ENCODE measurements around the gene CLASP1.
"Not testable (repeated sequence)": the region's sequence is repeated elsewhere in the genome, so short reads cannot be mapped to it uniquely, and the experiment has no call there.

CLASP1 gene

DNA sequence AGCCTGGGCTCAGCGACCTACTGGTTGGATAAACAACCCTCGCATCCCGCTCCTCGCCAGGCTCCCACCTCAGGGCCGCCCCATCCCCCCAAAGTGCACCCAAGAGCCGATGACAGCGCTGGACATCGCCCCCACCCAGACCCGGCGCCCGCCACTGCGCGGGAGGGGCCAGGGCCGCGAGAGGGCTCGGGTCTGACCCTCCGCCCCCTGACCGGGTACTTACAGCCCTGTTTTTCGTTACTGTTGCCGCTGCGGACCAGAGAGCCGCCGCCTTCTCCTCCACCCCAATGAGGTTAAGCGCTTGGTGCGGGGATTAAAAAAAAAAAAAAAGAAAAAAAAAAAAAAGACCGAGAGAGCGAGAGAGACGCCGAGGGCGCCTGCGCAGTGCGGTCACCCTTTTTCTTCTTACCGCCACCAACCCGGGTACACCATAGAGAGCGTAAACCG lies at the start of gene CLASP1:
CLASP1 (minus strand) TSS at position 314 of the 447 bp plus-strand sequence. CDS start 43,567 bp downstream, outside the sequence.
- DNase-seq: peak in 1 of 2 experiments; percentile 37

DNA sequence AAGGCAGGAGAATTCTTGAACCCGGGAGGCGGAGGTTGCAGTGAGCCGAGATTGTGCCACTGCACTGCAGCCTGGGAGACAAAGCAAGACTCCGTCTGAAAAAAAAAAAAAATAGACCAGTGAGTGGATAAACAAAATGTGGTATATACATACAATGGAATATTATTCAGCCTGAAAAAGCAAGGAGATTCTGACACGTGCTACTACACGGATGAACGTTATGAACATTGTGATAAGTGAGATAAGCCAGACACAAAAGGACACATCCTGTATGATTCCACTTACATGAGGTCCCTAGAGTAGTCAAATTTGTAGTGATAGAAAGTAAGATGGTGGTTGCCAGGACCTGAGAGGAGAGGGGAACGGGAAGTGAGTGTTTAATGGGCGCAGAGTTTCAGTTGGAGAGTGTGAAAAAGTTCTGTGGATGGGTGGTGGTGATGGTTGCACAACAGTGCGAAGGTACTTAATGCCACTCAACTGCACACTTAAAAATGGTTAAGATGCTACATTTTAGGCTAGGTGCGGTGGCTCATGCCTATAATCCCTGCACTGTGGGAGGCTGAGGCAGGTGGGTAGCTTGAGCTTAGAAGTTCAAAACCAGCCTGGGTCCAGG lies 49.2 kb upstream of the CLASP1 start:
- no peak for DNase-seq

DNA sequence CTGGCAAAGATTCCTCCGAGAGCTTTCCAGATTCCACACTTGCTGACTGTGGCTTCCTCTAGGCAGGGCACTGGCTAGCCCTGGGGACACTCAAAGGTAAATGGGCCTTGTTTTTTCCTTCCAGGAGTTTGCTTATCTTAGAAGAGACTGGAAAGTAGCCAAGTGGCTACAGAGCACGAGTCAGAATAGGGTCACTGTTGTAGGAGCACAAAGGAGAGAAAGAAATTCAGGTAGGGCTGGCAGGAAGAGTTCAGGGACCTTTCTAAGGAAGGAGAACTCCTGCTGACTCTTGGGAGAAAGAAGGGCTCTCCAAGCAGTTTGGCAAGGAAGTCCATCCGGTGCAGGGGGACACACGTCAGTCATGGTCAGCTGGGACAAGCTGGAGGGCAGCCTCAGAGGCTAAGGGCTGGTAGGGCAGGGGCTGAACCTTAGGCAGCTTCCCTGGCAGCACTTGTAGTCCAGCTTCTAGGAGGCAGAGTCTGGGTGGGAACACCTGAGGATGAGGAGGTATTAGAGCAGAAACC lies 47.9 kb upstream of the CLASP1 start:
- DNase-seq: no peak

DNA sequence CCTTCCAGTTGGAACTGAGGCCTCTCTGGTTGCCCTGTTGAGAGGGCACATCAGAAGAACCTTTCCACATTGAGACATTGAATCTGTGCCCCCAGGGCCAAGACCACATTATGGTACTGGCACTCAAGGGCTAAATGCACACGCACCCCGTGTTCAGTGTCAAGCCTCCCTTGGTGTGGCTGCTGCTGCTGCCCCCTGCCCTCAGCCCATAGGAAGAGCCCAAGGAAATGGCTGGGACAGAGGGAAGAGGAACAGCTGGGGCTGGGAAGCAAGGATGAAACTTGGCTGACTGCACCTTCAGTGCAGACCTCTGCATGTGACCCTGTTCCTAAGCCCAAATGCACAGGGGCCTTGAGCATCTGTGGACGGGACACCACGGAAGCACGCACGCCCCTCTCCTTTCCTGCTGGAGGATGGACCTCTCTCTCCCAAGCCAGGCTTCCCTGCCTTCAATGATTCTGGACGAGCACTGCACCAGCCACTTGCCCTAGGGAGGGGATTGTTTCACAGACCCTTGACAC lies 47.2 kb upstream of the CLASP1 start:
- no peak for DNase-seq

DNA sequence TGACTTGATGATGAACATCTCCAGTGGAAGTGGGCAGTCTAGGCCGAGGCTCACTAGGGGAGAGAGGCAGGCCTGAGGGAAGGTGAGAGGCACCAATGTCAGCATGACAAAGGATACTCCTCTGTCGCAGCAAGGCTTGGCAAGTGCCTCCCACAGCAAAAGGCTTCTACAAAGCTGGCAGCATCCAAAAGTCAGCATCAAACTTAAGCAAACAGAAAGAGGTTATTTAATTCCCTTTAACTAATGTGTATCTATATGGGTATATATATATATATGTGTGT lies 45.8 kb upstream of the CLASP1 start:
- no peak for DNase-seq

DNA sequence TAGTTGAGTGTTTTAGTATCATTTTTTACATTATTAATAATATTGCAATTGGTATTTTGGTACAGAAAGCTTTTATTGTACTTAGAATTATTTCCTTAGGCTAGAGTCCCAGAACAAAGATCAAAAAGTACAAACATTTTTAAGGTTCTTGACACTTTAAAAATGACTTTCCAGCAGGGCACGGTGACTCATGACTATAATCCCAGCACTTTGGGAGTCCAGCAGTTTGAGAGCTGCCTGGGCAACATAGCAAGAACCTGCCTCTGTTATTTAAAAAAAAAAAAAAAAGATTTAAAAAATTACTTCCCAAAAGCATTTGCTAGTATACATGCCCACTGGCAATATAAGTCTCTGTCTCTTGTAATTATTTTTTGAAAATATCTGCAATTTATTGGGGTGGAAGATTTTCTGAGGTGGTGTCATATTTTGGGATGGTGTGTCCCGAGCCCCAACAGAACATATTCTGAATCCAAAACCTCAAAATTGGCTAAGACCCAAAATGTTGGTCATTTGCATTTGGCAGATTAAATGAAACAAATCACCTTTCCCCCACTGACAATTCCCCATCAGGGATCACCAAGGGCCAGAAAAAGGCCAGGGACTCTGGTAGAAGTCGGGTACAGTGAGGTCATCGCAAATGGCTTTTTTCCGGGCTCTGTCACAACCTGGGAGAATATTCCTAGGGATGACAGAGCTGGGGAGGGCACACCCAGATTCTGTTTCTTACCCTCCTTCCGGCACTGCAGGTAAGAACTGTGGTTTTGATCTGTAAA lies 45.3 kb upstream of the CLASP1 start:
- no peak for DNase-seq

DNA sequence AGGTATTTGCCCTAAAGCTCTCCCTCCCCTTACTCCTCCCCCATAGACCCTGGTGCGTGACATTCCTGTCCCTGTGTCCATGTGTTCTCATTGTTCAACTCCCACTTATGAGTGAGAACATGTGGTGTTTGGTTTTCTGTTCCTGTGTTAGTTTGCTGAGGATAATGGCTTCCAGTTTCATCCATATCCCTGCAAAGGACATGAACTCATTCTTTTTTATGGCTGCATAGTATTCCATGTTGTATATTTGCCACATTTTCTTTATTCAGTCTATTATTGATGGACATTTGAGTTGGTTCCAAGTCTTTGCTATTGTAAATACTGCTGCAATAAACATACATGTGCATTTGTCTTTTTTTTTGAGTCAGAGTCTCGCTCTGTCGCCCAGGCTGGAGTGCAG lies 41.3 kb upstream of the CLASP1 start:
- not testable (repeated sequence) for DNase-seq

DNA sequence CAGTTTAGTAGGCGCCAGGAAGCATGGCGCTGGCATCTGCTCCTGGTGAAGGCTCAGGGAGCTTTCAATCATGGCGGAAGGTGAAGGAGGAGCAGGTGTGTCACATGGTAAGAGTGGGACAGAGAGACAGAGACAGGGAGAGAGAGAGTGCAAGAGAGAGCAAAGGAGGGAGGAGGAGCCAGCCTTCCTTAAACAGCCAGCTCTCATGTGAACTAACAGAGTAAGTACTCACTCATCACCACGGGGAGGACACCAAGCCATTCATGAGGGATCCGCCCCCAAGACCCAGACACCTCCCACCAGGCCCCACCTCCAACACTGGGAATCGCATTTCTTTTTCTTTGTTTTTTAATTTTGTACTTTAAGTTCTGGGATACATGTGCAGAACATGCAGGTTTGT lies 40.8 kb upstream of the CLASP1 start:
- no peak for DNase-seq

DNA sequence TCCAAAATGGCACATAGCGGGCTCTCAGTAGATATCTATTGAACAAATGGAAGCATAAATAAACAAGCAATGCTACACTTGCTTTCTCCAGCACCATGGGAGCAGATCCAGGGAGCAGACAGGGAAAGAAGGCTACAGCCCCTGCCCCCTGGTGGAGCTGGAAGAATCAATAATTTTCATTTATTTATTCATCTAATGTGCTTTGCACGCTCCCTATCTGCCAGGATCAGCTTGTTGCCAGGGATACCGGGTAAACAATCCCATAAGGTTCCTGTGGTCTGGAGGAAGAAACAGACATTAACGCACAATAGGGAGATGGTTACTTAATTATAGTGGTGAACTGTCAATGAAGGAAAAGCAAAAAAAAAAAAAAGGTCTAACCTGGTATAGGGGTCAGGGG lies 40.1 kb upstream of the CLASP1 start:
- DNase-seq: peak; percentile 18 to 27

DNA sequence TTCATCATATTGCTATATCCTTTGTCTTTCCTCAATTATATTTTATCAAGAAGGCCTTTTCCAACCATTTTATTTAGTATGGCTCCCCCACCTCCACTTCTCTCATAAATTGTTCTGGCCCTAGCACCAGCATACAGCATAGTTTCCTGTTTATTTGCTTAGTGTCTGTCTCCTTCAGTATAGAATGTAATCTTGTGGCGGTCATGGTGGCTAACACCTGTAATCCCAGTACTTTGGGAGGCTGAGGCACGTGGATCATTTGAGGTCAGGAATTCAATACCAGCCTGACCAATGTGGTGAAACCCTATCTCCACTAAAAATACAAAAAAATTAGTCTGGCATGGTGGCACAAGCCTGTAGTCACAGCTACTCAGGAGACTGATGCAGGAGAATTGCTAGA lies 39.6 kb upstream of the CLASP1 start:
- DNase-seq: no peak

DNA sequence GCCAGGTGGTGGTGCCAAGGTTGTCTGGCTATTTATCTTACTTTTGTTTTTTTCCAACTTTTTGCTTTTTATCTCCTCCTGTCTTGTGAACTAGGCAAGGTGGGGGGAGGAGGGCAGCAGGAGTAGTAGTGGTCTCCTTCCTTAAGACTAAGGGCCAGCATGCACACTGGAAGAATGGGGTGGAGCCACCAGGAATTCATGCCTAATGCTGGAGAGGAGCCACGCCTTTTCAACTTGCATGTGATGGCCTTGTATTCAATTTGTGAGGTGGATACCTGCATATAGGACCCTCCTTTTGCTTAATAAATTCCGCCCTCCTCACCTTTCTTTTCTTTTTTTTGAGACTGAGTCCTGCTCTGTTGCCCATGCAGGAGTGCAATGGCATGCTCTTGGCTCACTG lies 37.6 kb upstream of the CLASP1 start:
- DNase-seq: no peak

DNA sequence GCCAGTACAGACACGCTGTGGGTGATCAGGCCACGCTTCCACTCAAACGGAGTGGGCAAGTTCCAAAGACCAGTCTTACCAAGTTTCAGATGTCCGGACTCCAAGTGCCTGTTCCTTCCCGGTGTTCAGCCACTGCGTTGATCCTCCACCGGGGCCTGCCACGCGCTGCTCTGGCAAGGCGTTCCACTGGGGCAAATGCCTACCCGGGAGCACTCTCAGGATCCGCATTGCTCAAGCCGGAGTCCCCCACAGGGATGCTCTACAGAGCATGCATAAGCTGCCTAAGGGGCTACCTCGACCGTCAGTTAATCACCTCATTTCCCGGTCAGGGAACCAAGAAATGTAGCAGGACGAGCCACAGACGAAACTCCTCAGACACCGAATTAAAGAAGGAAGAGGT lies 37.0 kb upstream of the CLASP1 start:
- no peak for DNase-seq

DNA sequence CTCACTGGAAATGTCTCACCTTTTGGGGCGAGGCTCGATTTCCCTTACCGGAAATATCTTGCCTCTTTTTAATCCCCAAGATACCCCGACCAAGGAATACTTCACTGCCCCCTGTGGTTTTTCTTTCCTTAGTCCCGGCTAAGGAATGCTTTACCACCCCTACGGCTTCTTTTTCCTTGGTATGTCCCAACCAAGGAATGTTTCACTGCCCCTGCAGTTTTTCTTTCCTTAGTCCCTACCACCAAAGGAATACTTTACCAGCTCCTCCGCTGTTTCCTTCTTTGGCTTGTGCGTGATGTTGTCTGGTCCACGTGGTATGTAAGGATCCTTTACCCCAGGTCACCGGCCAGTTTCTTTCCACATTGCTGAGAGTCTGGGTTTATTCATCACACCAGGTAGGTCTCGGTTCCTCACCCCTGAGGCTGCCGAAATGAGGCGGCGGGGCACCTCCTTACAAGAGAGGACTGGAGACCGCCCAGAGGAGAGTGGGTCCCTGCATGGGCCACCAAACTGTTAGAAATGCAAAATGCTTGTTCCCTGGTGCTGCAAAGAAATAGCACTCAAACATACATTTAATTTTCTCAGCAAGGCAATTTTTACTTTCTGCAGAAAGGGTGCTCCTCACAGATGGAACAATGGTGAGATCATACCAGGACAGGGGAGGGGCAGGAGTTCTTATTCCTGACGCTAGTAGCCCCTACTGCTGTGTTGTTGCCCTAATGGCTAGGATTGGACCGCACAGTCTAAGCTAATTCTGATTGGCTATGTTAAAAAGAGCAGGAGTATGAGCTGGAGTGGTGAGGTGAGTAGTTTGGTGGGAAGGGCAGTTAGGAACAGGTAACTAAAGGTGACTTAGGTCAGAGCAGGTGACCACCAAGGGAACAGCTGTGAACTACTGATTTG lies 33.4 kb upstream of the CLASP1 start:
- no peak for DNase-seq

DNA sequence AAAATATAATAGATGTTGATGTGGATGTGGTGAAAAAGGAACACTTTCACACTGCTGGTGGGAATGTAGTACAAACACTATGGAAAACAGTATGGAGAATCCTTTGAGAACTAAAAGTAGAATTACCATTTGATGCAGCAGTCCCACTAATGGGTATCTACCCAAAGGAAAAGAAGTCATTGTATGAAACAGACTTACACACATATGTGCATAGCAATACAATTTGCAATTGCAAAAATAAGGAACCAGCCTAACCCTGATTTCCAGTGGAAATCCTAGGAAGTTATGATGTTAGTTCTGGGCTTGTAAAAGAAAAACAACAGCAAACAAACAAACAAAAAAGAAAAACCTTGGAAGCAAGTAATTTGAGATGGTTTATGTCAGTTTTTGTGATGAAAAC lies 28.6 kb upstream of the CLASP1 start:
- no peak for DNase-seq

DNA sequence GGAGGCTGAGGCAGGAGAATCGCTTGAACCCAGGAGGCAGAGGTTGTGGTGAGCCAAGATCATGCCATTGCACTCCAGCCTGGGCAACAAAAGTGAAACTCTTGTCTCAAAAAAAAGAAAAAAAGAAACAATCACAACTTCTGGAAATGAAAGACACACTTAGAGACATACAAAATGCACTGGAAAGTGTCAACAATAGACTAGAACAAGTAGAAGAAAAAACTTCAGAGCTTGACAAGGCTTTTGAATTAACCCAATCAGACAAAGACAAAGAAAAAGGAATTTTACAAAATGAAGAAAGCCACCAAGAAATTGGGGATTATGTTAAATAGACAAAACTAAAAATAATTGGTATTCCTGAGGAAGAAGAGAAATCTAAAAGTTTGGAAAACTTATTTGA lies 22.4 kb upstream of the CLASP1 start:
- DNase-seq: not testable (repeated sequence)

DNA sequence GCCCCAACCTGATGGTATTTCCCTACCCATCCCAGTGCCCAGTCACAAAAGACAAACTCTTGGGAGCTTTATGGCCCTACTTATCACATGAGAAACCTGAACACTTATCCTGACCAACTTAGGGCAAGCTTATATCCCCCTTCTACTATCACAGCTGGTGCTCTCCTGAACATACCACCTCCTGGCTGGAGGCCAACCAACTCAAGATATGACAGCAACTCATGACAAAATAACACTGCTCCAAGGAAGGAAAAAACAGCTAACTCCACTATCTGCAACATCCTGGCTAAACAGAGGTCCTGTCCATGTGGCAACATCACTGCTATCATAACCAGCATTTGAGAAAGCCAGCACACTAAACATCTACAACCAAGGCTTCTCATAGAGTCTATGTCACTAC lies 20.9 kb upstream of the CLASP1 start:
- no peak for DNase-seq

DNA sequence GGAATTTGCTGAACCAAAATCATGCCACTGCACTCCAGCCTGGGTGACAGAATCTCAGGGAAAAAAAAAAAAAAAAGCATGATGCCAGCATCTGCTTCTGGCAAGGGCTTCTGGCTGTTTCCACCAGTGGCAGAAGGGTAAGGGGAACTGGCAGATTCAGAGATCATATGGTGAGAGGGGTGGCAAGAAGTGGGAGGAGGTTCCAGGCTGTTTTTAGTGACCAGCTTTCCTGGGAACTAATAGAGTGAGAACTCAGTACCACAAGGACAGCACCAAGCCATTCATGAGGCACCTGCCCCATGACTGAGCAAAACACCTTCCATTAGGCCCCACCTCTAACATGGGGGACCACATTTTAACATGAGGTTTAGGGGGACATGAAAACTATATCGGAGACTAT lies 18.4 kb upstream of the CLASP1 start:
- DNase-seq: no peak

DNA sequence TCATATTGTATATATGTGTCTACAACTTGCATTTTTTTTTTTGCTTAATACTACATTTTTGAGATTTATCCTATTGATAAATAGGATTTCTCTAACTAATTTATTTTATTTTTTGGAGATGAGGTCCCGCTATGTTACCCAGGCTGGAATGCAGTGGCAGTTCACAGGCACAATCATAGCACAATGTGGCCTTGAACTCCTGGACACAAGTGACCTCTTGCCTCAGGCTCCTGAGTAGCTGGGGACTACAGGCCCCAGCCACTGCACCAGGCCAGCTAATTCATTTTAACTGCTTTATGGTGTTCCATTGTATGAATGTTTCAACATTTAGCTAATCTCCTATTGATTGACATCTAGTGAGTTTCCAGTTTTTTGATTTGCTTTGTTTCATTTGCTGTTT lies 16.8 kb upstream of the CLASP1 start:
- DNase-seq: no peak

DNA sequence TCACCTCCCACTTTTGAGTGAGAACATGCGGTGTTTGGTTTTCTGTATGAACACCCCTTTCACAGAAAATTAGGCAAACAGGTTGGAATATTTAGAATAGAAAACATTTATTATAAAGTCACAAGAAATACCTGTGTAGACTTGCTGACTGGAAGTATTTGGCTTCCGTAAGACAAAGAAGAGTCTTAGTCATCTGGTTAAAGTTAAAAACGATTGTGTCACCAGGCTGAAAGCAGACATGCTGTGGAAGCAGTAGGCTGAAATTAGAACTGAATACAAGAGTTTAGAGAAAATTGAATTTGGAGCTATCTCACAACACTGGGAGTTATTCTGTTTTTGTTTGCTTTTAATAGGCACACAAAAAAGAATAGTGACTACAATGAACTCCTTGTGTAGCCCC lies 16.2 kb upstream of the CLASP1 start:
- DNase-seq: no peak

DNA sequence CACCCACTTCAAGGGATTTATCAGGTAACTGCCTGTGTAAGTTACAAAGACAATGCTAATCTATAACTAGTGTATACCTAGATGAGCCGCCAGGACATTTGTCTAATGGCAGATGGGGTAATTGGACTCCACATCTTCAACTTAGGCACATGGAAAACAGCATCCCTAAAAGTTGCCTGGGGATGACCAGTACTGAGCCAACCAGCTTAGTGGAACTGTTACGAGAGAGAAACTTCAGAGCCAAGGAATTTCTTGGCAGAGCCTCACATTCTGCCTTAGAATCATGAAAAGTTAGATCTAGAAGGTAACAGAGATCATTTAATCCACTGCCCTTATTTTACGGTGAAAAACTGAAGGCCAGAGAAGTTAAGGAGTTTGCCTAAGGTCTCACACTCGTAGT lies 15.5 kb upstream of the CLASP1 start:
- DNase-seq: no peak

DNA sequence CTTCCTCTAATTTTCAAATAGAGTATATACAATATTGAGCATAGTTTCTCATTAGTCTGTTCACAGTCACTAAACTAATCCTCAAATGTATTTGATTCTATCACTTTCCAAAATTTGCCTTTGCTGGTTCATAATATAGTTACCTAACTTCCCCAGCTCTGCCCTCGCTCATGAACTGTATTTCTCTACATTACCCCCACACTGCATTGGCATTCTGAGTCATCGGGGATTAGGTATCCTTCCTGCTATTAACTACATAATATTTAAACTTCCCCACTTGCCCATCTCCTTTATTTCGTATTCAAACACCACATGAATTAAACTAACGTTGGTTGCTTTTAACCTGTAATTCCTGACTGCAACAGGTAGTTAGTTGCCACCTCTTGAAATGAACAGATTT lies 14.8 kb upstream of the CLASP1 start:
- no peak for DNase-seq

DNA sequence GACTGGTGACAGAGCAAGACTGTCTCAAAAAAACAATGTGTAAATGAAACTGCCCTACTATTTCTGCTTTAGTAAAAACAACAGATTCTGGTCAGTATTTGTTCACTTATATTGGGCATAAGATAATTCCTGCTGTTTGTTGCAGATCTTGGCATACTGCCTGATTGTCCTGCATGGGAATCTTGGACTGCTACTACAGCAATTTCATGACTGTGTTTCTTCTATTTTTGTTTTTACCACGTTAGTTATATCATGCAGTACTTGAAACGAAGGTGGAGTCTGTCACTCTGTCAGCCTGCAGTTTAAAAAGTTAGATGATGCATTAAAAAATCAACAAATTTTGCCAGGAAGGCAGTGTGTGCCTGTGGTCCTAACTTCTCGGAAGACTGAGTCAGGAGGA lies 14.2 kb upstream of the CLASP1 start:
- DNase-seq: no peak

DNA sequence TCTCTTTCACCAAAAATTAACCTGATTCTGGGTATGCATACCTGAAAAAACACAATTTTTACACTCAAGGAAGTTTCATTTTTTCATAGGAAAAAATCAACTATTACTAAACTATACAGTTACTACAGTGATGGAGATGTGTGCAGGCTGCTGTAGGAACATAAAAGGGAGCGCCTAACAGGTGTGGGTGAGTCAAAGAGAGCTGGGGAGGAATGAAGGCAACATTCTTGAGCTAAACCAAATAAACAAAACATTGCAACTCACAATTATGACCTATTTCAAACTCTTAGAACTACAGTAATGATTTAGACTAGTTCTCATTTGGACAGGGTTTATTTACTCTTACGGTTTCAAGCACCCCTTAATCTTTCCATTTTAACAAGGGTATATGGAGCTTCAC lies 13.4 kb upstream of the CLASP1 start:
- DNase-seq: no peak

All from NCI-H446 (cell line).